Naive thymus-derived CD4-positive, alpha-beta T cell (primary cell): Measurements from ENCODE around the gene SPCS1. TPM values are rescaled to one million over a fixed set of nuclear protein-coding genes. Genes with fewer than 3 reads are reported as not detected.

Experiments
- ATAC-seq: fragments of 150-1000 bp; cut with Tn5 transposase; 2 replicates; pipeline ENCODE4 v1.10.0; 2021; ENCODE audit warnings: mild to moderate bottlenecking, moderate library complexity
- CTCF ChIA-PET: fragments of 350-600 bp; sonication (Branson Sonifier 250); formaldehyde crosslinking; loops from one replicate; lab custom pipeline; 2021; ENCODE audit warnings: antibody characterized with exemption; lab: Charles Lee
- POLR2A ChIA-PET: fragments of 350-600 bp; sonication (Branson Sonifier 250); formaldehyde crosslinking; loops from one replicate; lab custom pipeline; 2021; ENCODE audit warnings: antibody characterized with exemption, inconsistent platforms; lab: Charles Lee
- DNase-seq, 9 donors: peaks; one replicate each; pipeline versions ENCODE4 v3.0.0 to v3.0.0-alpha.2; 2020 to 2022; ENCODE audit warnings: mixed read lengths in 1 of 9
- H3K27ac ChIP-seq: one replicate; pipeline ENCODE4 v1.7.0; 2013; ENCODE audit warnings: mild to moderate bottlenecking, low read depth, low read length, moderate library complexity
- H3K27me3 ChIP-seq, 2 donors: one replicate each; pipeline ENCODE4 v1.7.0; 2013; ENCODE audit warnings: low read length in 2 of 2, mild to moderate bottlenecking in 2 of 2, moderate library complexity in 2 of 2; ENCODE audit not compliant: control insufficient read depth in 2 of 2, insufficient read depth in 2 of 2
- H3K36me3 ChIP-seq, 3 experiments: 1 replicate in 2 of 3; 2 replicates in 1 of 3; pipeline ENCODE4 v1.7.0; 2013; ENCODE audit warnings: low read length in 3 of 3, mild to moderate bottlenecking in 3 of 3, moderate library complexity in 1 of 3; ENCODE audit not compliant: insufficient read depth in 3 of 3, control insufficient read depth in 2 of 3
- H3K4me1 ChIP-seq, 2 donors: one replicate each; pipeline ENCODE4 v1.7.0; 2013; ENCODE audit warnings: low read length in 2 of 2, mild to moderate bottlenecking in 2 of 2, moderate library complexity in 1 of 2; ENCODE audit not compliant: control insufficient read depth in 2 of 2, insufficient read depth in 2 of 2
- H3K4me3 ChIP-seq: 2 replicates; pipeline ENCODE4 v1.7.0; 2013; ENCODE audit warnings: mild to moderate bottlenecking, low read length
- H3K9me3 ChIP-seq, 3 experiments: 1 replicate in 2 of 3; 2 replicates in 1 of 3; pipeline ENCODE4 v1.7.0; 2013; ENCODE audit warnings: low read length in 3 of 3; ENCODE audit not compliant: control insufficient read depth in 2 of 3
- H3K27ac Mint-ChIP-seq, 9 donors: one replicate each; pipeline ENCODE4 v1.8.0; 2020 to 2022; ENCODE audit warnings: mixed read lengths in 9 of 9, mild to moderate bottlenecking in 8 of 9, moderate library complexity in 5 of 9, inconsistent platforms in 2 of 9
- H3K27me3 Mint-ChIP-seq, 5 donors: one replicate each; pipeline ENCODE4 v1.8.0; 2021 to 2022; ENCODE audit warnings: mixed read lengths in 5 of 5, mild to moderate bottlenecking in 1 of 5
- H3K36me3 Mint-ChIP-seq, 5 donors: one replicate each; pipeline ENCODE4 v1.8.0; 2020 to 2022; ENCODE audit warnings: mixed read lengths in 5 of 5, mild to moderate bottlenecking in 3 of 5, inconsistent platforms in 1 of 5
- H3K4me1 Mint-ChIP-seq, 7 donors: one replicate each; pipeline ENCODE4 v1.8.0; 2020 to 2022; ENCODE audit warnings: mixed read lengths in 7 of 7, mild to moderate bottlenecking in 3 of 7, inconsistent platforms in 1 of 7
- H3K4me3 Mint-ChIP-seq, 10 donors: one replicate each; pipeline ENCODE4 v1.8.0; 2020 to 2022; ENCODE audit warnings: mild to moderate bottlenecking in 10 of 10, mixed read lengths in 10 of 10, moderate library complexity in 6 of 10, inconsistent platforms in 2 of 10
- H3K9me3 Mint-ChIP-seq, 11 donors: one replicate each; pipeline ENCODE4 v1.8.0; 2020 to 2022; ENCODE audit warnings: mixed read lengths in 11 of 11, mild to moderate bottlenecking in 4 of 11, inconsistent platforms in 1 of 11, moderate library complexity in 1 of 11
- intact Hi-C, 2 donors: fragments of 100-400 bp; cut with micrococcal nuclease; formaldehyde crosslinking; loops; one replicate each; pipeline ENCODE4 v1.15.1; 2023
- polyA plus RNA-seq, 2 donors: library from polyadenylated mRNA; unstranded; fragments of 300-500 nt; fragmentation: Illumina TruSeq; gene quantifications; one replicate each; pipeline ENCODE4 v1.2.3, GENCODE V29; 2021
- total RNA-seq, 6 experiments: library from RNA in 5 of 6; stranded (reverse) in 5 of 6; gene quantifications; 1 replicate in 5 of 6; 2 replicates in 1 of 6; pipeline ENCODE4 v1.2.3 and lab custom pipeline; 2021 to 2026

SPCS1 gene
- total and polyA plus RNA-seq, 7 experiments from 2014 or later = 55.0 to 379 (median 81.2) TPM

- peak overlapping the region in 8 of 9 donors; percentile 78 to 95 (median 89) for H3K27ac Mint-ChIP-seq
- ATAC-seq (no peak), DNase-seq (no peak)
- Histone ChIP-seq H3K27me3 (no peaks in the 10 kb centered on the region), H3K36me3 (no peaks in the 10 kb centered on the region), H3K4me1 (peaks cover 0 to 28% of the 10 kb centered on the region in 2 donors), H3K9me3 (no peaks in the 10 kb centered on the region), H3K27ac (peak overlapping the region; percentile 69), H3K4me3 (no peak overlapping the region)
- H3K27me3 Mint-ChIP-seq = no peaks in the 10 kb centered on the region
- H3K4me1 Mint-ChIP-seq = peaks cover 22 to 47% (median 34%) of the 10 kb centered on the region in 7 donors
- ChIA-PET CTCF (no interaction called here), POLR2A (interaction anchor here (0.7 to 3.1 kb wide), 3 partner anchors 13 to 35 kb away, joined by 4 to 33 read pairs (median 4); partner anchors contain the start of genes GLT8D1 and SPCS1)
- peaks cover 3 to 27% (median 9%) of the 10 kb centered on the region in 5 donors for H3K36me3 Mint-ChIP-seq
- H3K9me3 Mint-ChIP-seq = peaks cover 0 to 4% (median 2%) of the 10 kb centered on the region in 11 donors
- intact Hi-C loops = loop anchor here in 1 of 2 donors (2.0 to 5.0 kb wide), 2 partner anchors 13 to 32 kb away; partner anchors contain the start of genes GNL3, PBRM1 and SPCS1
- H3K4me3 Mint-ChIP-seq = peak overlapping the region in 5 of 10 donors; percentile 13 to 81 (median 59)
Measured at GRCh38 chr3:52719618-52720017, 13.7 kb downstream of the SPCS1 start.

- H3K4me3 Mint-ChIP-seq = peak overlapping the region; percentile 51 to 81 (median 69)
- H3K27ac Mint-ChIP-seq = peak overlapping the region; percentile 77 to 95 (median 92)
- peaks cover 18 to 47% (median 33%) of the 10 kb centered on the region in 7 donors for H3K4me1 Mint-ChIP-seq
- H3K9me3 Mint-ChIP-seq = peaks cover 0 to 4% (median 2%) of the 10 kb centered on the region in 11 donors
- intact Hi-C loops = loop anchor here in 1 of 2 donors (2.0 to 5.0 kb wide), 2 partner anchors 14 to 34 kb away; partner anchors contain the start of genes GNL3, PBRM1 and SPCS1
- Histone ChIP-seq H3K9me3 (no peaks in the 10 kb centered on the region), H3K4me3 (no peak overlapping the region), H3K27ac (peak overlapping the region; percentile 69), H3K4me1 (peaks cover 0 to 28% of the 10 kb centered on the region in 2 donors), H3K36me3 (no peaks in the 10 kb centered on the region), H3K27me3 (no peaks in the 10 kb centered on the region)
- POLR2A ChIA-PET = interaction anchor here (0.8 to 3.1 kb wide), 3 partner anchors 14 to 20 kb away, joined by 3 to 33 read pairs (median 7); partner anchors contain the start of genes GLT8D1 and SPCS1
- peaks cover 3 to 30% (median 13%) of the 10 kb centered on the region in 5 donors for H3K36me3 Mint-ChIP-seq
- ATAC-seq (peak; percentile 86), DNase-seq (peak in 7 of 9 donors; percentile 47 to 69 (median 55))
- no peaks in the 10 kb centered on the region for H3K27me3 Mint-ChIP-seq
- CTCF ChIA-PET = interaction anchor here (2.3 kb wide), 1 partner anchor 15 kb away, joined by 9 read pairs; the partner anchor contains the start of genes GLT8D1 and SPCS1
Measured at GRCh38 chr3:52721002-52721729, 15.3 kb downstream of the SPCS1 start.

GRCh38 chr3:52721730-52722008, 15.8 kb downstream of the SPCS1 start:
- no peak overlapping the region for H3K4me3 ChIP-seq
- no peaks in the 10 kb centered on the region for H3K27me3 ChIP-seq
- Mint-ChIP-seq H3K27me3 (no peaks in the 10 kb centered on the region), H3K4me1 (peaks cover 13 to 43% (median 31%) of the 10 kb centered on the region in 7 donors), H3K9me3 (peaks cover 0 to 4% (median 2%) of the 10 kb centered on the region in 11 donors), H3K4me3 (peak overlapping the region in 4 of 10 donors; percentile 7 to 68 (median 60)), H3K36me3 (peaks cover 3 to 25% (median 9%) of the 10 kb centered on the region in 5 donors), H3K27ac (peak overlapping the region in 8 of 9 donors; percentile 80 to 95 (median 92))
- POLR2A ChIA-PET = interaction anchor here (1.7 to 3.1 kb wide), 2 partner anchors 15 to 18 kb away, joined by 7 to 33 read pairs; partner anchors contain the start of genes GLT8D1 and SPCS1
- no peak for ATAC-seq
- no peak for DNase-seq
- intact Hi-C loops = loop anchor here in 1 of 2 donors (2.0 to 5.0 kb wide), 2 partner anchors 15 to 34 kb away; partner anchors contain the start of genes GNL3, PBRM1 and SPCS1
- H3K36me3 ChIP-seq = no peaks in the 10 kb centered on the region
- no peaks in the 10 kb centered on the region for H3K9me3 ChIP-seq
- H3K27ac ChIP-seq = peak overlapping the region; percentile 69
- CTCF ChIA-PET = interaction anchor here (2.3 kb wide), 1 partner anchor 16 kb away, joined by 9 read pairs; the partner anchor contains the start of genes GLT8D1 and SPCS1
- H3K4me1 ChIP-seq = peaks cover 0 to 28% of the 10 kb centered on the region in 2 donors

- Histone ChIP-seq H3K4me3 (no peak overlapping the region), H3K9me3 (no peaks in the 10 kb centered on the region), H3K4me1 (peaks cover 0 to 28% of the 10 kb centered on the region in 2 donors), H3K27me3 (no peaks in the 10 kb centered on the region), H3K36me3 (no peaks in the 10 kb centered on the region), H3K27ac (peak overlapping the region; percentile 69)
- Mint-ChIP-seq H3K27ac (peak overlapping the region in 8 of 9 donors; percentile 43 to 95 (median 88)), H3K4me1 (peaks cover 12 to 43% (median 31%) of the 10 kb centered on the region in 7 donors), H3K27me3 (no peaks in the 10 kb centered on the region), H3K9me3 (peaks cover 0 to 6% (median 2%) of the 10 kb centered on the region in 11 donors), H3K4me3 (peak overlapping the region in 1 of 10 donors; percentile 68), H3K36me3 (peaks cover 3 to 29% (median 9%) of the 10 kb centered on the region in 5 donors)
- POLR2A ChIA-PET = interaction anchor here (3.1 kb wide), 1 partner anchor 16 kb away, joined by 33 read pairs; the partner anchor contains the start of genes GLT8D1 and SPCS1
- DNase-seq (no peak), ATAC-seq (no peak)
- CTCF ChIA-PET = no interaction called here
- intact Hi-C loops = loop anchor here in 1 of 2 donors (5.0 kb wide), 1 partner anchor 35 kb away; the partner anchor contains the start of genes GNL3 and PBRM1
Measured at GRCh38 chr3:52722491-52722890, 16.6 kb downstream of the SPCS1 start.

GRCh38 chr3:52723935-52724334, 18.0 kb downstream of the SPCS1 start:
- Mint-ChIP-seq H3K4me1 (peaks cover 12 to 41% (median 31%) of the 10 kb centered on the region in 7 donors), H3K36me3 (peaks cover 3 to 35% (median 20%) of the 10 kb centered on the region in 5 donors), H3K27me3 (no peaks in the 10 kb centered on the region), H3K27ac (peak overlapping the region in 3 of 9 donors; percentile 16 to 58 (median 44)), H3K9me3 (peaks cover 0 to 17% (median 5%) of the 10 kb centered on the region in 11 donors), H3K4me3 (no peak overlapping the region)
- intact Hi-C loops = loop anchor here in 1 of 2 donors (5.0 kb wide), 1 partner anchor 37 kb away; the partner anchor contains the start of genes GNL3 and PBRM1
- no peak for DNase-seq
- peaks cover 0 to 28% of the 10 kb centered on the region in 2 donors for H3K4me1 ChIP-seq
- H3K4me3 ChIP-seq = no peak overlapping the region
- ChIA-PET CTCF (no interaction called here), POLR2A (no interaction called here)
- H3K36me3 ChIP-seq = no peaks in the 10 kb centered on the region
- no peak for ATAC-seq
- no peak overlapping the region for H3K27ac ChIP-seq
- no peaks in the 10 kb centered on the region for H3K9me3 ChIP-seq
- H3K27me3 ChIP-seq = no peaks in the 10 kb centered on the region

- no peak for DNase-seq
- H3K27ac ChIP-seq = no peak overlapping the region
- Mint-ChIP-seq H3K27me3 (no peaks in the 10 kb centered on the region), H3K9me3 (peaks cover 0 to 21% (median 6%) of the 10 kb centered on the region in 11 donors), H3K4me1 (peaks cover 11 to 38% (median 30%) of the 10 kb centered on the region in 7 donors), H3K36me3 (peaks cover 3 to 36% (median 23%) of the 10 kb centered on the region in 5 donors), H3K4me3 (no peak overlapping the region), H3K27ac (peak overlapping the region in 3 of 9 donors; percentile 16 to 72 (median 44))
- POLR2A ChIA-PET = no interaction called here
- ATAC-seq = no peak
- H3K9me3 ChIP-seq = no peaks in the 10 kb centered on the region
- no peaks in the 10 kb centered on the region for H3K36me3 ChIP-seq
- no peak overlapping the region for H3K4me3 ChIP-seq
- H3K27me3 ChIP-seq = no peaks in the 10 kb centered on the region
- peaks cover 0 to 28% of the 10 kb centered on the region in 2 donors for H3K4me1 ChIP-seq
- intact Hi-C loops = loop anchor here in 1 of 2 donors (5.0 kb wide), 1 partner anchor 37 kb away; the partner anchor contains the start of genes GNL3 and PBRM1
- CTCF ChIA-PET = no interaction called here
Measured at GRCh38 chr3:52724511-52724910, 18.6 kb downstream of the SPCS1 start.
